ENCODE measurements around the gene CEP126.

- TF ChIP-seq ZFP30 (CRISPR knock-in tag; IDR thresholded peaks at IDR 0.05) (no peak), TSHZ2 (CRISPR knock-in tag; IDR thresholded peaks at IDR 0.05) (no peak)
These were observed 92.2 kb downstream of the CEP126 start for GRCh38 chr11:102006835-102007566.

All from SK-N-SH treated with all-trans-retinoic acid at 6 μM for 48 hours (cell line).